NCI-H2081 treated with DMSO at 0.1 percent for 48 hours (cell line): Measurements from ENCODE around the gene TBC1D14.

Source experiments
- DNase-seq: peaks from one replicate; lab custom pipeline; 2025; lab: John Stamatoyannopoulos, UW

Gene TBC1D14

GRCh38 chr4:7023486-7023885 lies 113.9 kb downstream of the TBC1D14 start:
- DNase-seq, result no peak

GRCh38 chr4:7023901-7024300 lies 114.3 kb downstream of the TBC1D14 start:
- DNase-seq, result no peak

GRCh38 chr4:7024336-7024890 lies 114.8 kb downstream of the TBC1D14 start:
- DNase-seq, result no peak

GRCh38 chr4:7025040-7025602 lies 115.5 kb downstream of the TBC1D14 start:
- DNase-seq, result no peak

GRCh38 chr4:7026107-7026506 lies 116.5 kb downstream of the TBC1D14 start:
- DNase-seq, result no peak

- DNase-seq, result no peak
Observed at GRCh38 chr4:7027284-7027683, 117.7 kb downstream of the TBC1D14 start.

GRCh38 chr4:7027913-7028312 lies 118.3 kb downstream of the TBC1D14 start:
- no peak for DNase-seq

GRCh38 chr4:7029212-7029611 lies 119.6 kb downstream of the TBC1D14 start:
- no peak for DNase-seq

GRCh38 chr4:7029921-7030320 lies 120.3 kb downstream of the TBC1D14 start:
- DNase-seq, result no peak

- DNase-seq, result no peak
Observed at GRCh38 chr4:7030856-7031255, 121.2 kb downstream of the TBC1D14 start.

- DNase-seq, result no peak
Observed at GRCh38 chr4:7031558-7032449, 122.2 kb downstream of the TBC1D14 start.

- DNase-seq, result no peak
Observed at GRCh38 chr4:7032596-7032995, 123.0 kb downstream of the TBC1D14 start.

- no peak for DNase-seq
Observed at GRCh38 chr4:7034262-7035081, 124.8 kb downstream of the TBC1D14 start.

- no peak for DNase-seq
Observed at GRCh38 chr4:7037425-7037824, 127.8 kb downstream of the TBC1D14 start.

- no peak for DNase-seq
Observed at GRCh38 chr4:7040765-7041164, 131.1 kb downstream of the TBC1D14 start.

GRCh38 chr4:7041246-7041645 lies 131.6 kb downstream of the TBC1D14 start:
- DNase-seq, result no peak

- DNase-seq, result no peak
Observed at GRCh38 chr4:7041801-7042502, 132.3 kb downstream of the TBC1D14 start.

- peak; percentile 95 for DNase-seq
Observed at GRCh38 chr4:7042503-7043283, 133.1 kb downstream of the TBC1D14 start.

- no peak for DNase-seq
Observed at GRCh38 chr4:7043284-7044136, 133.9 kb downstream of the TBC1D14 start, which contains the start of gene TADA2B. Gene TADA2B (plus strand): TSS chr4:7043372. CDS start chr4:7043580, 208 bp downstream.
